HepG2 (cell line): ENCODE data around the gene LCK. TPM values are rescaled to one million over a fixed set of nuclear protein-coding genes. Genes with fewer than 3 reads are reported as not detected.

Source experiments
- ATF6 ChIP-seq: sonication (generic); formaldehyde crosslinking; conservative IDR thresholded peaks from 2 replicates; pipeline ENCODE4 v1.4.0; 2020; ENCODE audit warnings: missing genetic modification reagents
- CBX1 ChIP-seq: IDR thresholded peaks from one replicate; pipeline ENCODE4 v1.6.1; 2016; ENCODE audit warnings: antibody characterized with exemption, low read depth
- CSRNP2 ChIP-seq: sonication (generic); formaldehyde crosslinking; conservative IDR thresholded peaks from 2 replicates; pipeline ENCODE4 v1.8.0; 2022; ENCODE audit warnings: low read depth, missing genetic modification reagents
- DNMT1 ChIP-seq: sonication (generic); formaldehyde crosslinking; IDR thresholded peaks from 2 replicates; pipeline ENCODE4 v1.5.1; 2020; ENCODE audit warnings: mild to moderate bottlenecking, missing genetic modification reagents
- MXD1 ChIP-seq: sonication (generic); formaldehyde crosslinking; IDR thresholded peaks from 2 replicates; pipeline ENCODE4 v1.4.0; 2020; ENCODE audit warnings: mild to moderate bottlenecking, missing genetic modification reagents
- PCBP2 ChIP-seq: fragments of 200-400 bp; formaldehyde crosslinking; optimal IDR thresholded peaks from 2 replicates; pipeline ENCODE3; 2018; ENCODE audit warnings: low read length, low read depth; ENCODE audit not compliant: poor library complexity, severe bottlenecking
- SAFB2 ChIP-seq: sonication (generic); formaldehyde crosslinking; IDR thresholded peaks from 2 replicates; pipeline ENCODE4 v1.5.1; 2020; ENCODE audit warnings: missing genetic modification reagents, low read depth, mild to moderate bottlenecking, borderline replicate concordance
- WIZ ChIP-seq: sonication (generic); formaldehyde crosslinking; IDR thresholded peaks from 2 replicates; pipeline ENCODE4 v1.5.1; 2020; ENCODE audit warnings: mild to moderate bottlenecking, missing genetic modification reagents
- ZHX2 ChIP-seq, 2 experiments: sonication (generic) in 1 of 2; formaldehyde crosslinking in 1 of 2; IDR thresholded peaks; 2 replicates each; pipeline versions ENCODE4 v1.6.1 to v1.9.0; 2014 to 2022; ENCODE audit warnings: antibody characterized with exemption in 1 of 2, borderline replicate concordance in 1 of 2, inconsistent platforms in 1 of 2, low read depth in 1 of 2, missing genetic modification reagents in 1 of 2
- ZNF350 ChIP-seq: sonication (generic); formaldehyde crosslinking; IDR thresholded peaks from 2 replicates; pipeline ENCODE4 v1.4.0; 2020; ENCODE audit warnings: mild to moderate bottlenecking, low read depth, missing genetic modification reagents, borderline replicate concordance
- ZNF605 ChIP-seq: sonication (generic); formaldehyde crosslinking; IDR thresholded peaks from 2 replicates; pipeline ENCODE4 v1.8.0; 2022; ENCODE audit warnings: mild to moderate bottlenecking, missing genetic modification reagents
- ZNF788 ChIP-seq: sonication (generic); formaldehyde crosslinking; IDR thresholded peaks from 2 replicates; pipeline ENCODE4 v1.5.0; 2020; ENCODE audit warnings: mild to moderate bottlenecking, missing genetic modification reagents, borderline replicate concordance
- ZNF800 ChIP-seq: sonication (generic); formaldehyde crosslinking; IDR thresholded peaks from 2 replicates; pipeline ENCODE4 v1.4.0; 2020; ENCODE audit warnings: missing genetic modification reagents
- polyA plus RNA-seq, 8 experiments: library from polyadenylated mRNA; depleted of rRNA in 3 of 8; stranded (reverse) in 7 of 8; unstranded in 1 of 8; fragments of >200 nt; fragmentation: Illumina TruSeq in 4 of 8; extraction: Trizol in 4 of 8; gene quantifications; 2 replicates each; pipeline versions ENCODE4 v1.2.1 to v1.2.3, GENCODE V29; 2011 to 2016; ENCODE audit warnings: low read depth in 4 of 8, missing spikeins in 1 of 8, mixed read lengths in 1 of 8; ENCODE audit not compliant: insufficient read depth in 1 of 8
- total RNA-seq, 5 experiments: library from RNA; depleted of rRNA; stranded (reverse); fragments of >200 nt; fragmentation: Illumina TruSeq; extraction: Trizol; gene quantifications; 2 replicates each; pipeline ENCODE4 v1.2.3, GENCODE V29; 2016; ENCODE audit warnings: low read depth in 1 of 5
- TF ChIP-seq, protein P1 (sequence below), 2 experiments: fragments of 450-650 bp in 1 of 2; sonication (generic) in 1 of 2; formaldehyde crosslinking; IDR thresholded peaks; 2 replicates each; pipeline versions ENCODE4 v1.5.0 to v1.8.0; 2020 to 2022; ENCODE audit warnings: mild to moderate bottlenecking in 1 of 2, missing genetic modification reagents in 1 of 2

Gene LCK
- total and polyA plus RNA-seq, 2 of the 13 experiments (the other 11 are each of a cell fraction or from before 2014, with no cell fraction given) = 0.93 to 1.8 TPM

DNA sequence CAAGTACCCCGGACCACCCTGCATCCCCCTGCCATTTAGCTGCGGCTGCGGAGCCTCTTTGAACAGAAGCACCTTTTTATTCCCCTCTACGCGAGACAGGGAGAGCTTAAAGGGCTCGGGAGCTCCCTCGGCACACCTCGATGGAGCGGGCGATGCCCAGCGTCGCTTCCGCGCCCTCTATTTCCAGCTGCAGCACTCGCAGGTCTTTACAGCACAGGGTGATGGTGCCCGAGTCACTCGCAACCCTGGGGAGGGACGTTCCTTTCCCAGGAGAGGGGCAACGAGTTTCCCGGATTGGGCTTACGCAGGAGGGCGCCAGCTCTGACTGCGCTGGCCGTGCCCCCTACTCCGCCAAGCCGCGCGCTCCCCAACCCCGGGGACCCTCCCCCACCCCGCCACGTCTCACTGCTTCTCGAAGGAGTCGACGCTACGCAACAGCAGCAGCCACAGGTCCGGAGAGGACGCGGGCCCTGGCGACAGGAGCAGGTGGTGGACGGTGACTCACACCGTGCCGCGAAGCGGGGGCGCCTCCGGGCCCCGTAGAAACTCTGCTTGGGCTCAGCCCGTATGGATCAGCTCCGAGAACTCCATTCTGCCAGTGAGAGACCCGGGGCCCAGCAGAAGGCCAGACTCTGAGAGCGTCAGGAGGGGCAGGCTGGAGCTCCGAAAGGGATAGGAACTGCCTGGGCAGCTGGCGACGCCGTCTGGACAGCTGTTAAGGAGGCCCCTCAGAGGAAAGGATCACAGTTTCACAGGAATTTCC, 9.9 kb upstream of the LCK start (continued):
- no peak for TF ChIP-seq ZHX2 (IDR thresholded peaks at IDR 0.05; ENCODE audit: low read depth)
- TF ChIP-seq ZHX2 (CRISPR knock-in tag; IDR thresholded peaks at IDR 0.05; ENCODE audit: borderline replicate concordance) = 0 out of 2 replicates have a peak, but pooled peaks have one; percentile 33
- TF ChIP-seq, protein P1, sequence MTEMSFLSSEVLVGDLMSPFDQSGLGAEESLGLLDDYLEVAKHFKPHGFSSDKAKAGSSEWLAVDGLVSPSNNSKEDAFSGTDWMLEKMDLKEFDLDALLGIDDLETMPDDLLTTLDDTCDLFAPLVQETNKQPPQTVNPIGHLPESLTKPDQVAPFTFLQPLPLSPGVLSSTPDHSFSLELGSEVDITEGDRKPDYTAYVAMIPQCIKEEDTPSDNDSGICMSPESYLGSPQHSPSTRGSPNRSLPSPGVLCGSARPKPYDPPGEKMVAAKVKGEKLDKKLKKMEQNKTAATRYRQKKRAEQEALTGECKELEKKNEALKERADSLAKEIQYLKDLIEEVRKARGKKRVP (CRISPR knock-in tag; IDR thresholded peaks at IDR 0.05) = no peak
- no peak for TF ChIP-seq WIZ (CRISPR knock-in tag)
- TF ChIP-seq ZNF350 (CRISPR knock-in tag) = no peak
- peak; percentile 38 for TF ChIP-seq CBX1
- no peak for TF ChIP-seq ZNF788 (CRISPR knock-in tag)
- no peak for TF ChIP-seq ZNF605 (CRISPR knock-in tag)
- no peak for TF ChIP-seq DNMT1
- peak; percentile 76; the same call in 1 of the 2 replicates for TF ChIP-seq ZNF800 (CRISPR knock-in tag)
- TF ChIP-seq ATF6 (CRISPR knock-in tag) = no peak
- TF ChIP-seq CSRNP2 (CRISPR knock-in tag) = no peak
- peak; percentile 62; the same call in 1 of the 2 replicates for TF ChIP-seq MXD1 (CRISPR knock-in tag)
- no peak for TF ChIP-seq PCBP2
- no peak for TF ChIP-seq SAFB2 (CRISPR knock-in tag)
